Measurements from ENCODE around the gene TEX36. TPM values are rescaled to one million over a fixed set of nuclear protein-coding genes. Genes with fewer than 3 reads are reported as not detected.

Gene TEX36
- total RNA-seq, 1 donor from 2014 or later: not detected

GRCh38 chr10:125684581-125684980, 1.6 kb upstream of the TEX36 start:
- TF ChIP-seq CTCF (IDR thresholded peaks at IDR 0.05; ENCODE audit: partially characterized antibody, unreplicated experiment): no peak
- Mint-ChIP-seq H3K9me3 (ENCODE audit: unreplicated experiment) (peaks cover 4% of the 10 kb centered on the region), H3K27ac (ENCODE audit: unreplicated experiment) (no peak overlapping the region), H3K27me3 (ENCODE audit: unreplicated experiment) (no peaks in the 10 kb centered on the region), H3K4me1 (ENCODE audit: low read depth, unreplicated experiment) (no peaks in the 10 kb centered on the region), H3K4me3 (ENCODE audit: unreplicated experiment) (no peak overlapping the region), H3K36me3 (ENCODE audit: unreplicated experiment) (peaks cover 6% of the 10 kb centered on the region)
- DNase-seq: no peak

GRCh38 chr10:125683821-125684220, 858 bp upstream of the TEX36 start:
- Mint-ChIP-seq H3K4me1 (ENCODE audit: low read depth, unreplicated experiment) (no peaks in the 10 kb centered on the region), H3K27me3 (ENCODE audit: unreplicated experiment) (no peaks in the 10 kb centered on the region), H3K9me3 (ENCODE audit: unreplicated experiment) (peaks cover 4% of the 10 kb centered on the region), H3K27ac (ENCODE audit: unreplicated experiment) (no peak overlapping the region), H3K36me3 (ENCODE audit: unreplicated experiment) (peaks cover 6% of the 10 kb centered on the region), H3K4me3 (ENCODE audit: unreplicated experiment) (no peak overlapping the region)
- DNase-seq: no peak
- TF ChIP-seq CTCF (IDR thresholded peaks at IDR 0.05; ENCODE audit: partially characterized antibody, unreplicated experiment): no peak

- DNase-seq: no peak
- Mint-ChIP-seq H3K4me3 (ENCODE audit: unreplicated experiment) (no peak overlapping the region), H3K27me3 (ENCODE audit: unreplicated experiment) (no peaks in the 10 kb centered on the region), H3K4me1 (ENCODE audit: low read depth, unreplicated experiment) (no peaks in the 10 kb centered on the region), H3K27ac (ENCODE audit: unreplicated experiment) (no peak overlapping the region), H3K9me3 (ENCODE audit: unreplicated experiment) (peaks cover 13% of the 10 kb centered on the region), H3K36me3 (ENCODE audit: unreplicated experiment) (peaks cover 14% of the 10 kb centered on the region)
- no peak for TF ChIP-seq CTCF (IDR thresholded peaks at IDR 0.05; ENCODE audit: partially characterized antibody, unreplicated experiment)
These were observed 3.5 kb downstream of the TEX36 start for GRCh38 chr10:125679436-125679835.

- Mint-ChIP-seq H3K4me3 (ENCODE audit: unreplicated experiment) (no peak overlapping the region), H3K9me3 (ENCODE audit: unreplicated experiment) (peaks cover 12% of the 10 kb centered on the region), H3K36me3 (ENCODE audit: unreplicated experiment) (peaks cover 26% of the 10 kb centered on the region), H3K27ac (ENCODE audit: unreplicated experiment) (no peak overlapping the region), H3K27me3 (ENCODE audit: unreplicated experiment) (peaks cover 2% of the 10 kb centered on the region), H3K4me1 (ENCODE audit: low read depth, unreplicated experiment) (no peaks in the 10 kb centered on the region)
- no peak for DNase-seq
- no peak for TF ChIP-seq CTCF (IDR thresholded peaks at IDR 0.05; ENCODE audit: partially characterized antibody, unreplicated experiment)
These were observed 10.1 kb downstream of the TEX36 start for GRCh38 chr10:125672884-125673283.

- no peak for TF ChIP-seq CTCF (IDR thresholded peaks at IDR 0.05; ENCODE audit: partially characterized antibody, unreplicated experiment)
- Mint-ChIP-seq H3K4me1 (ENCODE audit: low read depth, unreplicated experiment) (no peaks in the 10 kb centered on the region), H3K36me3 (ENCODE audit: unreplicated experiment) (no peaks in the 10 kb centered on the region), H3K27ac (ENCODE audit: unreplicated experiment) (no peak overlapping the region), H3K9me3 (ENCODE audit: unreplicated experiment) (peaks cover 1% of the 10 kb centered on the region), H3K27me3 (ENCODE audit: unreplicated experiment) (no peaks in the 10 kb centered on the region), H3K4me3 (ENCODE audit: unreplicated experiment) (no peak overlapping the region)
- no peak for DNase-seq
These were observed 20.4 kb downstream of the TEX36 start for GRCh38 chr10:125662584-125662983.

Measured in glutamatergic neuron (in vitro differentiated cells).